Loucy (cell line): ENCODE measurements around the gene CD46.
"Not testable (repeated sequence)": the region's sequence is repeated elsewhere in the genome, so short reads cannot be mapped to it uniquely, and the experiment has no call there.

Experiments used
- EZH2phosphoT487 ChIP-seq: fragments of 200-600 bp; IDR thresholded peaks from 2 replicates; pipeline ENCODE4 v1.6.1; 2018; ENCODE audit warnings: antibody characterized with exemption, mild to moderate bottlenecking, moderate library complexity, borderline replicate concordance
- TF ChIP-seq, protein P1 (sequence below): fragments of 200-600 bp; sonication (generic); conservative IDR thresholded peaks from 2 replicates; pipeline ENCODE4 v1.5.1; 2014; ENCODE audit warnings: mild to moderate bottlenecking, antibody characterized with exemption, low read length

DNA sequence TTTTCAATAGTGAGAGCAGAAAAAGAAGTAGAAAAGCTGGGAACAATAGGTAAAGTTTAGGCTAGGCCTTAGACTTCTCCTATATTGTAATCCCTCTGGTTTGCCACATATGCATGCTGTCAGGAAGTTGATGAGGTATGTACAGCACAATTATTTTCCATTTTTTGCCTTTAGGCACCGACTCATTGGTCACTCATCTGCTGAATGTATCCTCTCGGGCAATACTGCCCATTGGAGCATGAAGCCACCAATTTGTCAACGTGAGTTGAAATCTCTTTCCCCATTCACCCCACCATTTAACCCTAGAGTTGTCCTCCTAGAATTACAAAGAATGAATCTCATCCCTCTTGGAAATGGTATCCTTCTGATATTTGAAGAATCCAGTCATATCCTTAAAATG lies 43.9 kb upstream of the CD46 start:
- TF ChIP-seq, protein P1, sequence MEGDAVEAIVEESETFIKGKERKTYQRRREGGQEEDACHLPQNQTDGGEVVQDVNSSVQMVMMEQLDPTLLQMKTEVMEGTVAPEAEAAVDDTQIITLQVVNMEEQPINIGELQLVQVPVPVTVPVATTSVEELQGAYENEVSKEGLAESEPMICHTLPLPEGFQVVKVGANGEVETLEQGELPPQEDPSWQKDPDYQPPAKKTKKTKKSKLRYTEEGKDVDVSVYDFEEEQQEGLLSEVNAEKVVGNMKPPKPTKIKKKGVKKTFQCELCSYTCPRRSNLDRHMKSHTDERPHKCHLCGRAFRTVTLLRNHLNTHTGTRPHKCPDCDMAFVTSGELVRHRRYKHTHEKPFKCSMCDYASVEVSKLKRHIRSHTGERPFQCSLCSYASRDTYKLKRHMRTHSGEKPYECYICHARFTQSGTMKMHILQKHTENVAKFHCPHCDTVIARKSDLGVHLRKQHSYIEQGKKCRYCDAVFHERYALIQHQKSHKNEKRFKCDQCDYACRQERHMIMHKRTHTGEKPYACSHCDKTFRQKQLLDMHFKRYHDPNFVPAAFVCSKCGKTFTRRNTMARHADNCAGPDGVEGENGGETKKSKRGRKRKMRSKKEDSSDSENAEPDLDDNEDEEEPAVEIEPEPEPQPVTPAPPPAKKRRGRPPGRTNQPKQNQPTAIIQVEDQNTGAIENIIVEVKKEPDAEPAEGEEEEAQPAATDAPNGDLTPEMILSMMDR: not testable (repeated sequence)
- TF ChIP-seq EZH2phosphoT487: not testable (repeated sequence)
